Activated CD8-positive, alpha-beta memory T cell treated with anti-CD3 and anti-CD28 coated beads for 36 hours (primary cell): ENCODE results near the gene RSPH9. TPM values are rescaled to one million over a fixed set of nuclear protein-coding genes. Genes with fewer than 3 reads are reported as not detected.

Source experiments
- CTCF ChIA-PET: fragments of 350-600 bp; sonication (Branson Sonifier 250); formaldehyde crosslinking; loops from one replicate; lab custom pipeline; 2021; ENCODE audit warnings: antibody characterized with exemption; lab: Charles Lee
- POLR2A ChIA-PET: fragments of 350-600 bp; sonication (Branson Sonifier 250); formaldehyde crosslinking; loops from one replicate; lab custom pipeline; 2021; ENCODE audit warnings: antibody characterized with exemption; lab: Charles Lee
- total RNA-seq, 2 experiments: library from RNA; stranded (reverse); gene quantifications; one replicate each; pipeline ENCODE4 v1.2.3, GENCODE V29; 2021

The RSPH9 gene, protein sequence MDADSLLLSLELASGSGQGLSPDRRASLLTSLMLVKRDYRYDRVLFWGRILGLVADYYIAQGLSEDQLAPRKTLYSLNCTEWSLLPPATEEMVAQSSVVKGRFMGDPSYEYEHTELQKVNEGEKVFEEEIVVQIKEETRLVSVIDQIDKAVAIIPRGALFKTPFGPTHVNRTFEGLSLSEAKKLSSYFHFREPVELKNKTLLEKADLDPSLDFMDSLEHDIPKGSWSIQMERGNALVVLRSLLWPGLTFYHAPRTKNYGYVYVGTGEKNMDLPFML
- total RNA-seq: not detected

DNA sequence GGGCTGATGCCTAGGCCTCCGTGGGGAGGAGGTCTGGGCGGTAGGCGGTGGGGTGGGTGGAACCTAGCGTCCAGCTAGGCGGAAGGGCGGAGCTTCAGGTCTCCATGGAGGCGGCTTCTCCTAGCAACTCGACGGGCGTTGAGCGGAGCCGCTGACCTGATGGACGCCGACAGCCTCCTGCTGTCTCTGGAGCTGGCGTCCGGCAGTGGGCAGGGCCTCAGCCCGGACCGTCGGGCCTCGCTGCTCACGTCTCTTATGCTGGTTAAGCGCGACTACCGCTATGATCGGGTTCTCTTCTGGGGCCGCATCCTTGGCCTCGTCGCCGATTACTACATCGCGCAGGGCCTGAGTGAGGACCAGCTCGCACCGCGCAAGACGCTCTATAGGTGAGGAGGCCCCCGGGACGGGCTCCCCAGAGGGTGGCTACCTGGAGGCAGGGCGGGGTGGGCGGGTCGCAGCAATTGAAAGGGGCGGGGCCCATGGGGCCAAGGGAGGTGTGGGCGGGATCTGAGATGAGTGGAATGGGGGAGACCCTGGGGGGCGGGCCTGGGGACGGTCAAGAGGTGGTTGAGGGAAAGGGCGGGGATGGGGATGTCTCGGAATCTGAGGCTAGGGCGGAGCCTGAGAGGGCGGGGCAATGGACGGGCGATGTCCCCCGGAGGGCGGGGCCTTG is at the start of gene RSPH9:
TSS of gene RSPH9 (plus strand) at position 97 of the 673 bp plus-strand sequence. CDS start at position 160, 63 bp downstream.
- CTCF ChIA-PET: interaction anchor here (0.6 to 2.2 kb wide), 4 partner anchors 9 to 23 kb away, joined by 3 to 7 read pairs (median 5); partner anchors contain the start of gene MAD2L1BP
- POLR2A ChIA-PET: interaction anchor here (2.6 kb wide), 1 partner anchor 16 kb away, joined by 8 read pairs; the partner anchor contains the start of gene GTPBP2

DNA sequence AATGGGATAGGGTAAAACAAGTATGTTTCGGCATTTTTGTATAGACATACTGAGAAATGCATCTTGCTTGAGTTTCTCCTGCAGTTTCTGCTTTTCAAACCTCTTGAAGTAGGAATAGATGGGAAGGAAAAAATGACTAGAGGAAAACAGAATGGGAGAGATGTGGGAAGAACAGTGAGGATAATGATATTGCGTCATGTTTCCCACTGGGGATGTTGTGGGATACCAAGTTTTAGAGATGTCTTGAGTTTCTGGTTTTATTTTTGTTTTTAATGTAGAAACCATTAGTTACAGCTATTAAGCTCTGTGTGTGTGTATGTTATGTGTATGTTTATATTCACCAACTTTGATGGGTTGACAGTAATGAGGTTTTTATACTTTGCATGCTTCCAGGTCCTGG is 44.2 kb upstream of the RSPH9 start:
- CTCF ChIA-PET: interaction anchor here (0.6 kb wide), 1 partner anchor 84 kb away, joined by 3 read pairs; the partner anchor contains the start of gene YIPF3

DNA sequence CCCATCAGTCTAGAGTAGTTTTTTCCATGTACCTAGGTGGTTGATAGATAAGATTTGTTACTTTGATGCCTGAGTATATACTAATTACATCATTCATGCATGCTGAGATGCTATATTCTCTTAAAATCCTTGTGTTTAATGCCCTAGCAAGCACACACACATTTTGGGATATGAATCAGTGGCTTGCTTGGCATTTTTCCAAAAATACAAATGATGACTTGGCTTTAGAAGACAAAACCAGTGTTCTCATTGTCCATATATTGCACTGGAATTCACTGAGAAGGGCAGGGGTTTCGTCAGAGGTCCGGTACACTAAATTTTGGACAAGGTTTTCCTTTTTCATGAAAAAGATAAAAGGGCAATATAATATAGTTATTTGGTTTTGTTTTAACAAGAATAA is 40.7 kb upstream of the RSPH9 start:
- POLR2A ChIA-PET: no interaction called here
- CTCF ChIA-PET: no interaction called here

More for the DNA sequence above, 44.2 kb upstream of the RSPH9 start:
- POLR2A ChIA-PET: no interaction called here

DNA sequence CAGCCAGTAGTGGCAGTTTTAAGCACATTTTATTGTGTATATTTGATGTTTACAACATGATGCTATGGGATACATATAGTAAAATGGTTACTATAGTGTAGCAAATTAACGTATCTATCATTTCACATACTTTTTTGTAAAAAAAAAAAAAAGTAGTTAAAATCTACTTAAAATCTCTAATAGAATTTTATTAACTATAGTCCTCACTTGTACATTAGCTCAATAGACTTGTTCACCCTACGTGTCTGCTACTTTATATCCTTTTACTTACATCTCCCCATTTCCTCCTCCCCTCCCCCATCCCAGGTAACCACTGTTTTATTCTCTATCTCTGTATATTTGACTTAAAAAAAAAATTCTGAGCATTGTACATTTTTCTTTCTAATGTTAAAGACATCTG is 38.8 kb upstream of the RSPH9 start:
- ChIA-PET CTCF (interaction anchor here (0.6 to 1.0 kb wide), 2 partner anchors 12 to 169 kb away, joined by 4 to 6 read pairs; no protein-coding TSS in a partner anchor), POLR2A (no interaction called here)

DNA sequence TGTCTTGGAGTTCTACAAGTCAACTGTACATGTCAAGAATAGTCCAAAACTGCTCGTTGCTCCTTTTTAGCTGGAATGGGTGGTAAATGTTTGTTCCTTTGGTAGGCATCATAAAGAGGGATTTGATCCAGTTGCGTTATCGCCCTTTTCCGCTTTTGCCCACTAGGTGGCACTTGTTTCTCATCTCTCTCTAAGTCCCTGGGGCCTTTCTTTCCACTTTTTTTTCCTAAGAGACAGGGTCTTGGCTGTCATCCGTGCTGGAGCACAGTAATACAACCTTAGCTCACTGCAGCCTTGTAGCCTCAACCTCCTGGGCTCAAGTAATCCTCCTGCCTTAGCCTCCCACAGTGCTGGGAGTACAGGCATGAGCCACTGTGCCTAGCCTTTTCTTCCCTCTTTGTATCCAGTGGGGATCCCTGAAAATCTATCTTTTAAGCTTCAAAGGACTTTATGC is 36.5 kb upstream of the RSPH9 start:
- ChIA-PET POLR2A (interaction anchor here (0.5 to 0.7 kb wide), 2 partner anchors 16 to 38 kb away, joined by 3 to 4 read pairs; no protein-coding TSS in a partner anchor), CTCF (interaction anchor here (0.5 to 1.7 kb wide), 8 partner anchors 8 to 116 kb away, joined by 3 to 6 read pairs (median 4); no protein-coding TSS in a partner anchor)

- POLR2A ChIA-PET: interaction anchor here (0.5 kb wide), 1 partner anchor 38 kb away, joined by 4 read pairs; no protein-coding TSS in a partner anchor
- CTCF ChIA-PET: interaction anchor here (0.5 to 1.7 kb wide), 8 partner anchors 10 to 265 kb away, joined by 3 to 6 read pairs (median 4); no protein-coding TSS in a partner anchor
Measured at GRCh38 chr6:43608807-43609206, 36.0 kb upstream of the RSPH9 start.

DNA sequence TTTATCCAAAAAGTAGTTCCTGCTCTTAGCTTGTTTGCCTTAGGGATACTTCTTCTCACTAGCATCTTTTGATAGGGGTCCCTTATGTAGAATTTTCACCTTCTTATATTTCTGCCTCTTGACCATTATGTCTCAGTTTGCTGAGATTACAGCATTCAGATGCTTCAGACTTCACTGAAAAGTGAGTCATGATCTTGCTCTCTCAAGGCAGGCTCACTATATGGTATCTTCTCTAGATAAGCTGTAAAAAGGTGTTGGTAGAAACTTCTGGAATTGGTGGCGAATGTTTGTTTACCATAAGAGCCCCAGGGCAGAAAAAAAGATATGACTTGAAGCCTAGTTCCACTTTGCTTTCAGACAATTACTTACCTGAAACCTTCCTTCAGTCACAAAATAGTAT is 35.4 kb upstream of the RSPH9 start:
- ChIA-PET POLR2A (no interaction called here), CTCF (interaction anchor here (0.5 to 1.7 kb wide), 3 partner anchors 12 to 265 kb away, joined by 3 to 6 read pairs (median 5); no protein-coding TSS in a partner anchor)

GRCh38 chr6:43610431-43610830 is 34.4 kb upstream of the RSPH9 start:
- POLR2A ChIA-PET: no interaction called here
- CTCF ChIA-PET: interaction anchor here (0.7 to 1.5 kb wide), 3 partner anchors 18 to 484 kb away, joined by 3 read pairs; no protein-coding TSS in a partner anchor

DNA sequence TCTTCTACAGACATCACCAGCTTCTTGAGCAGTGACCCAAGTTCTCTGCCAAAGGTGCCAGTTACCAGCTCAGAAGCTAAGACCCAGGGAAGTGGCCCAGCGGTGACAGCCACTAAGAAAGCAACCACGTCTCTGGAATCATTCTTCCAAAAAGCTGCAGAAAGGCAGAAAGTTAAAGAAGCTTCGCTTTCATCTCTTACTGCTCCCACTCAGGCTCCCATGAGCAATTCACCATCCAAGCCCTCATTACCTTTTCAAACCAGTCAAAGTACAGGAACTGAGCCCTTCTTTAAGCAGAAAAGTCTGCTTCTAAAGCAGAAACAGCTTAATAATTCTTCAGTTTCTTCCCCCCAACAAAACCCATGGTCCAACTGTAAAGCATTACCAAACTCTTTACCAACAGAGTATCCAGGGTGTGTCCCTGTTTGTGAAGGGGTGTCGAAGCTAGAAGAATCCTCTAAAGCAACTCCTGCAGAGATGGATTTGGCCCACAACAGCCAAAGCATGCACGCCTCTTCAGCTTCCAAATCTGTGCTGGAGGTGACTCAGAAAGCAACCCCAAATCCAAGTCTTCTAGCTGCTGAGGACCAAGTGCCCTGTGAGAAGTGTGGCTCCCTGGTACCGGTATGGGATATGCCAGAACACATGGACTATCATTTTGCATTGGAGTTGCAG is 31.0 kb upstream of the RSPH9 start:
- ChIA-PET CTCF (no interaction called here), POLR2A (no interaction called here)

DNA sequence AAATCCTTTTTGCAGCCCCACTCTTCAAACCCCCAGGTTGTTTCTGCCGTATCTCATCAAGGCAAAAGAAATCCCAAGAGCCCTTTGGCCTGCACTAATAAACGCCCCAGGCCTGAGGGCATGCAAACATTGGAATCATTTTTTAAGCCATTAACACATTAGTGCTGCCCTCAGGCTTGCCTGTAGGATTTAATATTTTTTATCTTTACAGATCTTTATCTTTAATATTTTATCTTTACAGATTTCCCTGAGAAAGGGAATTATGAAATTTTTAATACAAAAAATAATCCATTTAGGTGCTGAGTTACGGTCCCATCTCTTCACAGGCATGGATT is 30.5 kb upstream of the RSPH9 start:
- CTCF ChIA-PET: no interaction called here
- POLR2A ChIA-PET: no interaction called here

DNA sequence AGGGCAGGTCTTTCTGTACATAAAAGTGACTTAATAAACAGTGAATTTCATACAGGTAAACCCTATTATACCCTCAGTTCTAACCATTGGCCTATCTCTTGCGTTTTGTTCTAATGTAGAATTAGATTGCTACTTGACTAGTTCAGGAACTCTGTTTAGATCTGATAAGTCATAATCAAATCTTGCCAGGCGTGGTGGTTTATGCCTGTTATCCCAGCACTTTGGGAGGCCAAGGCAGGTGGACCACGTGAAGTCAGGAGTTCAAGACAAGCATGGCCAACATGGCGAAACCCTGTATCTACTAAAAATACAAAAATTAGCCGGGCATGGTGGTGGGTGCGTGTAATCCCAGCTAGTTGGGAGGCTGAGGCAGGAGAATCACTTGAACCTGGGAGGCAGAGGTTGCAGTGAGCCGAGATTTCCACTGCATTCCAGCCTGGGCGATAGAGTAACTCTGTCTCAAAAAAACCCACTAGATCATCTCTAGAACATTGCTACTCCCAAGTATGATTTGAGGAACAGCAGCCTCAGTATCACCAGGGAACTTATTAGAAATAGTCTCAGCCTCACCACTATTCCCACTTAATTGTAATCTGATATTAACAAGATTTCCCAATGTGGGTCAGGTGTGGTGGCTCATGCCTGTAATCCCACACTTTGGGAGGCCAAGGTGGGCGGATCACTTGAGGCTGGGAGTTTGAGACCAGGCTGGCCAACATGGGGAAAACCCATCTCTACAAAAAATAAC is 27.9 kb upstream of the RSPH9 start:
- ChIA-PET POLR2A (interaction anchor here (0.7 to 1.0 kb wide), 3 partner anchors 25 to 87 kb away, joined by 3 to 6 read pairs (median 4); no protein-coding TSS in a partner anchor), CTCF (interaction anchor here (0.7 kb wide), 1 partner anchor 9 kb away, joined by 3 read pairs; no protein-coding TSS in a partner anchor)

DNA sequence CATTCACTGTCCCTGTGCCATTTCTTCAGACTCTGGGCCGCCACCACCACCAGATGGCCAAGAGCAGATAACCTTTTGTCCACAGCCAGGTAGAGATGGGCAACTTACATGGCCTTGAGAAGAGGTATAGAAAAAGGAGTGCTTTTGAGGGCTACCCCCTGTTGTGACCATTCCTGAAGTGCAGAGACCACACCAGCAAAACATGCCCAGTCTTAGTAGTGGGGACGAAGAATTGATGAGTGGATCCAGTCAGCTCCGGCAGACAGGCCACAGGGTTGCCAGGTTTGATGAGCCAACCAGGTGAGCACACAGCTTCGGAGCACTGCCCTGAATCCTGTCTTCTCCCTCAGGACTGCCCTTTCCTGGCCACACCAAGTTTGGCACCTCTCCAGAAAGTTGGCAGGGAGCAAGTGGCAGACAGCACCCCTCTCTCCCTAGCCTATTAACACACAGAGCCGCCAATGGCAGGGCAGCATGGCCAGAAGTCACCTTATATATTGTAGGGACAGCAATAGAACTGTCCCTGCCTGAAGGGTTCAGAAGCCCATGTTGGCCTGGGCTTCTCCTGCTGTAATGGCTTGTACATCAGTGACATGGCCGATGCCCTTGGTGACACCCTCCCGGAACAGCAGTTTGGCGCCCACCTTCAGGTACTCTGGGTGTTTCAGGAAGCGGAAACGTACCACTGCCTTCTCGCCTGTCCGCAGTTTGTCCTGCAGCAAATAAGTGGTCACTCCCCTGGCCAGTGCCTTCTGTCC is 23.6 kb upstream of the RSPH9 start:
- POLR2A ChIA-PET: interaction anchor here (0.8 kb wide), 1 partner anchor 8 kb away, joined by 3 read pairs; the partner anchor contains the start of gene GTPBP2

DNA sequence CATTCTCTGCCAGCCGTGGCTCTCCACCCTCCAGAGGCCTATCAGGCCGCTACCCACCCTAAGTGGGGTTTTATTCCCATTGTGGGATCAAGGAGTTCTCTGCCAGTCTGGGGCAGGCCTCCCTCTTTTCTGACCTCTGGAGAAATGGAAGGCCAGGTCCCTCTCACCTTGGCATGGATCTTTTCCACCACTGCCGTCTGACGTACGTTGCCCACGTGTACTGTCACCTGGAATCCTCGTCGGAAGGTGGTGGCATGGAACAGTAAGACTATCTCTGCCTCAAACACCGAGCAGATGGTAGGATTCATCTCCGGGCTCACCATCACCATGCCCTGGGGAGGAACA is 23.0 kb upstream of the RSPH9 start:
- ChIA-PET CTCF (no interaction called here), POLR2A (interaction anchor here (0.6 kb wide), 1 partner anchor 375 kb away, joined by 3 read pairs; no protein-coding TSS in a partner anchor)

More for the DNA sequence above, 23.6 kb upstream of the RSPH9 start:
- CTCF ChIA-PET: no interaction called here

- CTCF ChIA-PET: no interaction called here
- POLR2A ChIA-PET: interaction anchor here (0.6 kb wide), 1 partner anchor 375 kb away, joined by 3 read pairs; no protein-coding TSS in a partner anchor
Measured at GRCh38 chr6:43622541-43622940, 22.3 kb upstream of the RSPH9 start.

DNA sequence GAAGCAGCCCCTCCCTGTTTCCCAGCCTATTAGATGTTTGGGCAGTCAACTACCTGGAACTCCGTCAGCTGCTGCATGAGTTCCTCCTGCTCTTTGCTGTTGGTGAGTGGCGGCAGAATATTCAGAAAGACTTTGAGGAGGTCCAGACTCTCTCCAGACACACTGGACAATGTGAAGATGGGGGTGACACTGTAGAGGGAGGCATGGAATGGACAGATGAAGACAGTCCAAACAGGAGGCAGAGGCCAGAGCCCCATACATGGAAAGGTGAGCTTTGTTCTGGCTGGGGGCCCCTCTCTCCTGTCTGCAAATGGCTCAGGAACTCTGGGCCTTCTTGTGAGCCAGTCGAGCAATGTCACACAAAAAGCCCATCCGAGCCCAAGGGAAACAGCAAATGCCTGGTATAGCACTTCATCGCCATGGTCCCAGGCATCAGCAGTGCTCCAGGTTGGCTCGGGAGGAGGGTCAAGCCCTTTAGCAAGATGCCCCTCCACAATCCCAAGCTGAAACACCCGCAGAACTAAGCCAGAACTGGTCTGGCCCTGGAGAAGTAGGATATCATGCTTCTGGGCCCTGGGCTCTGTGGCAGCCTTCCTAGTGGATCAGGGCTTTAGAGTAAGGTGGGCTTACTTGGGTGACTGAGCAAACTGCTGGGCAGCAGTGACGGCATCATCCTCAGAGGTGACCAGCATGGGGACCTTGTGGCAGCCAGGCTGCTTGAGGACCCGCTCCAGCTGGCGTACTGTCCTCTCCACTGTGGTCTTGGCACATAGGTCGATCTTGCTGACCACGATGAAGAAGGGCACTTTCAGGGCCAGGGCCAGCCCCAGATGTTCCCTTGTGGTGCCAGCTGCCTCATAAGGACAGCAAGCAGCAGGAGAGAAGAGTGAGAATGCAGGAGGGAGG is 20.7 kb upstream of the RSPH9 start:
- POLR2A ChIA-PET: no interaction called here
- CTCF ChIA-PET: interaction anchor here (0.6 to 1.2 kb wide), 2 partner anchors 15 to 21 kb away, joined by 3 to 4 read pairs; no protein-coding TSS in a partner anchor

- CTCF ChIA-PET: interaction anchor here (0.6 kb wide), 1 partner anchor 22 kb away, joined by 3 read pairs; no protein-coding TSS in a partner anchor
- POLR2A ChIA-PET: no interaction called here
Measured at GRCh38 chr6:43624786-43625288, 20.0 kb upstream of the RSPH9 start.
